Inflammatory macrophage treated with lipopolysaccharide for 4 hours (primary cell): Measurements from ENCODE around the gene SORCS2.
A peak's percentile ranks its signal among the peaks of the same experiment; 100 is the strongest.
"Not testable (repeated sequence)": the region's sequence is repeated elsewhere in the genome, so short reads cannot be mapped to it uniquely, and the experiment has no call there.

Experiments used
- DNase-seq: peaks from one replicate; pipeline ENCODE4 v3.0.0-alpha.2; 2020

Gene SORCS2

GRCh38 chr4:7575426-7575825 lies 383.1 kb downstream of the SORCS2 start:
- no peak for DNase-seq

GRCh38 chr4:7577361-7578039 lies 385.2 kb downstream of the SORCS2 start:
- DNase-seq: not testable (repeated sequence)

GRCh38 chr4:7581477-7581876 lies 389.1 kb downstream of the SORCS2 start:
- DNase-seq: no peak

GRCh38 chr4:7582313-7583097 lies 390.2 kb downstream of the SORCS2 start:
- no peak for DNase-seq

- DNase-seq: no peak
Observed at GRCh38 chr4:7584098-7584497, 391.8 kb downstream of the SORCS2 start.

GRCh38 chr4:7584606-7585159 lies 392.3 kb downstream of the SORCS2 start:
- no peak for DNase-seq

- no peak for DNase-seq
Observed at GRCh38 chr4:7585768-7586167, 393.4 kb downstream of the SORCS2 start.

- no peak for DNase-seq
Observed at GRCh38 chr4:7587433-7588405, 395.4 kb downstream of the SORCS2 start.

- no peak for DNase-seq
Observed at GRCh38 chr4:7590189-7590588, 397.9 kb downstream of the SORCS2 start.

- DNase-seq: no peak
Observed at GRCh38 chr4:7590899-7591298, 398.6 kb downstream of the SORCS2 start.

- DNase-seq: no peak
Observed at GRCh38 chr4:7591409-7592053, 399.2 kb downstream of the SORCS2 start.

- DNase-seq: no peak
Observed at GRCh38 chr4:7593646-7594412, 401.5 kb downstream of the SORCS2 start.

- no peak for DNase-seq
Observed at GRCh38 chr4:7595934-7596461, 403.7 kb downstream of the SORCS2 start.

GRCh38 chr4:7596918-7597606 lies 404.7 kb downstream of the SORCS2 start:
- DNase-seq: peak; percentile 4

- DNase-seq: no peak
Observed at GRCh38 chr4:7598939-7599790, 406.8 kb downstream of the SORCS2 start.

GRCh38 chr4:7600247-7600646 lies 407.9 kb downstream of the SORCS2 start:
- no peak for DNase-seq

GRCh38 chr4:7602166-7602565 lies 409.8 kb downstream of the SORCS2 start:
- DNase-seq: not testable (repeated sequence)

GRCh38 chr4:7607156-7607910 lies 415.0 kb downstream of the SORCS2 start:
- no peak for DNase-seq

- DNase-seq: no peak
Observed at GRCh38 chr4:7608046-7608445, 415.7 kb downstream of the SORCS2 start.
